Measurements from ENCODE around the gene ZBTB20.

The ZBTB20 gene

GRCh38 chr3:114609973-114610630 lies 537.0 kb downstream of the ZBTB20 start:
- no peak for DNase-seq

- DNase-seq, result no peak
These were observed 538.8 kb downstream of the ZBTB20 start for GRCh38 chr3:114608293-114608692.

GRCh38 chr3:114606336-114606735 lies 540.8 kb downstream of the ZBTB20 start:
- DNase-seq, result no peak

- no peak for DNase-seq
These were observed 546.5 kb downstream of the ZBTB20 start for GRCh38 chr3:114600571-114600970.

GRCh38 chr3:114597871-114598270 lies 549.2 kb downstream of the ZBTB20 start:
- no peak for DNase-seq

GRCh38 chr3:114597012-114597411 lies 550.1 kb downstream of the ZBTB20 start:
- no peak for DNase-seq

GRCh38 chr3:114596147-114596546 lies 550.9 kb downstream of the ZBTB20 start:
- no peak for DNase-seq

- no peak for DNase-seq
These were observed 551.5 kb downstream of the ZBTB20 start for GRCh38 chr3:114595522-114596028.

- DNase-seq, result no peak
These were observed 556.6 kb downstream of the ZBTB20 start for GRCh38 chr3:114590309-114591047.

GRCh38 chr3:114587986-114588385 lies 559.1 kb downstream of the ZBTB20 start:
- DNase-seq, result no peak

GRCh38 chr3:114586119-114586518 lies 561.0 kb downstream of the ZBTB20 start:
- no peak for DNase-seq

- no peak for DNase-seq
These were observed 561.4 kb downstream of the ZBTB20 start for GRCh38 chr3:114585687-114586086.

GRCh38 chr3:114584734-114585371 lies 562.2 kb downstream of the ZBTB20 start:
- no peak for DNase-seq

- DNase-seq, result no peak
These were observed 564.2 kb downstream of the ZBTB20 start for GRCh38 chr3:114582929-114583328.

- no peak for DNase-seq
These were observed 574.6 kb downstream of the ZBTB20 start for GRCh38 chr3:114572364-114573062.

GRCh38 chr3:114571363-114571762 lies 575.7 kb downstream of the ZBTB20 start:
- DNase-seq, result no peak

- no peak for DNase-seq
These were observed 577.9 kb downstream of the ZBTB20 start for GRCh38 chr3:114569186-114569585.

GRCh38 chr3:114567771-114568170 lies 579.3 kb downstream of the ZBTB20 start:
- no peak for DNase-seq

GRCh38 chr3:114566767-114567166 lies 580.3 kb downstream of the ZBTB20 start:
- no peak for DNase-seq

GRCh38 chr3:114566162-114566755 lies 580.8 kb downstream of the ZBTB20 start:
- DNase-seq, result no peak

- DNase-seq, result no peak
These were observed 581.9 kb downstream of the ZBTB20 start for GRCh38 chr3:114565216-114565615.

GRCh38 chr3:114563720-114564119 lies 583.4 kb downstream of the ZBTB20 start:
- DNase-seq, result no peak

- no peak for DNase-seq
These were observed 584.5 kb downstream of the ZBTB20 start for GRCh38 chr3:114562557-114562956.
